Measurements from ENCODE around the gene DOK5. TPM values are rescaled to one million over a fixed set of nuclear protein-coding genes. Genes with fewer than 3 reads are reported as not detected.

Gene DOK5
- total and polyA plus RNA-seq, 2 of the 4 experiments (the other 2 are of a cell fraction): 2.8 to 3.9 TPM

GRCh38 chr20:54456961-54457360 lies 18.4 kb upstream of the DOK5 start:
- intact Hi-C loops (cut with micrococcal nuclease): no loop called here
- H3K56ac ChIP-seq (ENCODE audit: extremely low read depth, insufficient read depth, low read length): no peak overlapping the region
- no peaks in the 10 kb centered on the region for H3K9me1 ChIP-seq (ENCODE audit: insufficient read depth, low read length)
- no peak overlapping the region for H2AK9ac ChIP-seq (replicated peaks; ENCODE audit: low read depth, low read length, poor library complexity)
- H3K4me1 ChIP-seq (ENCODE audit: control insufficient read depth, insufficient read depth, low read length): no peaks in the 10 kb centered on the region
- H3K9me3 ChIP-seq (ENCODE audit: control insufficient read depth, insufficient read depth, low read length): no peaks in the 10 kb centered on the region
- no peak overlapping the region for H3K23ac ChIP-seq (ENCODE audit: low read depth, low read length)
- H4K5ac ChIP-seq (ENCODE audit: low read depth, low read length): no peak overlapping the region
- H4K91ac ChIP-seq (ENCODE audit: insufficient read depth, low read depth, low read length): no peak overlapping the region
- no peak overlapping the region for H2AFZ ChIP-seq (replicated peaks; ENCODE audit: low read length, poor library complexity)
- in situ Hi-C loops (cut with MboI; ENCODE audit: low sequenced_read_pairs): no loop called here
- H3K36me3 ChIP-seq (ENCODE audit: control insufficient read depth, insufficient read depth, low read length): no peaks in the 10 kb centered on the region
- no peak overlapping the region for H3K9ac ChIP-seq (ENCODE audit: low read depth, low read length)
- H2AK5ac ChIP-seq (ENCODE audit: low read depth, low read length): no peak overlapping the region
- POLR2A ChIA-PET (ENCODE audit: unreplicated experiment): no interaction called here
- no peak overlapping the region for H3K4me2 ChIP-seq (ENCODE audit: low read depth, low read length)
- no peaks in the 10 kb centered on the region for H3K27me3 ChIP-seq (ENCODE audit: control insufficient read depth, insufficient read depth, low read length)
- no peak overlapping the region for H3K4ac ChIP-seq (ENCODE audit: low read depth, low read length)
- H3K79me1 ChIP-seq (ENCODE audit: low read depth in 1 of 2, low read length in 2 of 2): no peaks in the 10 kb centered on the region
- 63% methylated on average over 2 of the region's 6 CpGs; no CpG with 5 or more reads in 1 of the 2 experiments for WGBS, 2 experiments (ENCODE audit: extremely low coverage in 2 of 2, insufficient read length in 1 of 2)
- no peak overlapping the region for H3K4me3 ChIP-seq (ENCODE audit: insufficient read depth, low read depth, low read length)
- H2BK120ac ChIP-seq (ENCODE audit: low read depth, low read length): no peak overlapping the region
- no peak overlapping the region for H2BK20ac ChIP-seq (ENCODE audit: low read depth, low read length)
- H3K18ac ChIP-seq (ENCODE audit: low read depth, low read length): no peak overlapping the region
- no peak overlapping the region for H2BK15ac ChIP-seq (ENCODE audit: low read depth, low read length)
- no peak overlapping the region for H3K27ac ChIP-seq (ENCODE audit: insufficient read depth, low read length)
- no peak overlapping the region for H2BK5ac ChIP-seq (ENCODE audit: low read depth, low read length, poor library complexity, severe bottlenecking)
- CTCF ChIA-PET: no interaction called here
- H4K20me1 ChIP-seq (ENCODE audit: insufficient read depth, low read length): no peaks in the 10 kb centered on the region
- DNase-seq (no peak), ATAC-seq (ENCODE audit: low read depth) (no peak)
- no TSS peak for BruUV-seq (replicated peaks)
- dilution Hi-C loops (cut with HindIII; ENCODE audit: low sequenced_read_pairs, unreplicated experiment): no loop called here
- H4K8ac ChIP-seq (ENCODE audit: low read depth in 2 of 2, low read length in 2 of 2): no peak overlapping the region
- TF ChIP-seq RCOR1 (IDR thresholded peaks at IDR 0.05; ENCODE audit: insufficient replicate concordance, low read length) (no peak), RFX5 (IDR thresholded peaks at IDR 0.05; ENCODE audit: low read depth, low read length) (no peak), CHD1 (IDR thresholded peaks at IDR 0.05; ENCODE audit: low read depth, low read length) (no peak), FOS (IDR thresholded peaks at IDR 0.05; ENCODE audit: low read depth, low read length) (no peak), BHLHE40 (IDR thresholded peaks at IDR 0.05; ENCODE audit: low read depth, low read length) (no peak), SMC3 (IDR thresholded peaks at IDR 0.05; ENCODE audit: low read depth, low read length) (no peak), MAFK (IDR thresholded peaks at IDR 0.05; ENCODE audit: low read depth, low read length) (no peak), MAZ (IDR thresholded peaks at IDR 0.05; ENCODE audit: borderline replicate concordance, low read depth, low read length) (no peak), RAD21 (IDR thresholded peaks at IDR 0.05; ENCODE audit: low read length) (no peak), CEBPB (IDR thresholded peaks at IDR 0.05; ENCODE audit: low read depth, low read length) (no peak), NFE2L2 (IDR thresholded peaks at IDR 0.05; ENCODE audit: low read depth, low read length) (no peak), USF2 (IDR thresholded peaks at IDR 0.05; ENCODE audit: low read depth, low read length) (no peak), CTCF (conservative IDR thresholded peaks at IDR 0.05; ENCODE audit: low read depth, low read length) (no peak), POLR2A (IDR thresholded peaks at IDR 0.05; ENCODE audit: low read depth, low read length) (no peak)
- no peak overlapping the region for H3K14ac ChIP-seq (replicated peaks; ENCODE audit: low read depth, low read length)
